Ascending aorta (tissue), 2 donors: ENCODE results near the gene RBM26. TPM values are rescaled to one million over a fixed set of nuclear protein-coding genes. Genes with fewer than 3 reads are reported as not detected.

ENCODE experiments used
- DNase-seq, 2 donors: peaks; one replicate each; pipeline ENCODE4 v3.0.0-alpha.2; 2019; ENCODE audit warnings: low spot score in 2 of 2
- H3K27ac ChIP-seq, 2 donors: fragments of 200-600 bp; sonication (generic); one replicate each; pipeline ENCODE4 v1.5.1; 2016 to 2017; ENCODE audit warnings: mild to moderate bottlenecking in 1 of 2
- H3K27me3 ChIP-seq: fragments of 200-600 bp; sonication (generic); one replicate; pipeline ENCODE4 v1.5.1; 2017
- H3K36me3 ChIP-seq, 2 donors: fragments of 200-600 bp; sonication (generic); one replicate each; pipeline ENCODE4 v1.5.1; 2016
- H3K4me1 ChIP-seq, 2 donors: fragments of 200-600 bp; sonication (generic); one replicate each; pipeline ENCODE4 v1.5.1; 2016 to 2017; ENCODE audit warnings: mild to moderate bottlenecking in 1 of 2
- H3K4me3 ChIP-seq, 2 donors: fragments of 200-600 bp; sonication (generic); one replicate each; pipeline ENCODE4 v1.5.1; 2016 to 2017; ENCODE audit warnings: mild to moderate bottlenecking in 1 of 2
- H3K9me3 ChIP-seq, 2 donors: fragments of 200-600 bp; sonication (generic); one replicate each; pipeline ENCODE4 v1.5.1; 2016
- CTCF ChIP-seq, 3 experiments: fragments of 200-600 bp in 2 of 3; fragments of 450-650 bp in 1 of 3; sonication (generic) in 2 of 3; IDR thresholded peaks; one replicate each; pipeline ENCODE4 v1.5.1; 2016 to 2019; ENCODE audit warnings: antibody characterized with exemption in 3 of 3, mild to moderate bottlenecking in 1 of 3, moderate library complexity in 1 of 3
- intact Hi-C: fragments of 100-400 bp; cut with DNase I; formaldehyde crosslinking; loops from one replicate; pipeline ENCODE4 v1.15.1; 2023
- total RNA-seq: library from RNA; depleted of rRNA; stranded (reverse); fragments of >200 nt; gene quantifications from one replicate; pipeline ENCODE4 v1.1.0, GENCODE V29; 2016

Gene RBM26
- total RNA-seq, 1 donor from 2014 or later, result 12.8 TPM

GRCh38 chr13:79295906-79296706 lies 109.9 kb downstream of the RBM26 start:
- Histone ChIP-seq H3K27ac (no peak overlapping the region), H3K4me3 (no peak overlapping the region), H3K4me1 (no peaks in the 10 kb centered on the region), H3K9me3 (peaks cover 0 to 2% of the 10 kb centered on the region in 2 donors), H3K36me3 (no peaks in the 10 kb centered on the region), H3K27me3 (no peaks in the 10 kb centered on the region)
- intact Hi-C loops, result no loop called here
- DNase-seq, result no peak
- no peak for TF ChIP-seq CTCF (IDR thresholded peaks at IDR 0.05)

- H3K27ac ChIP-seq, result no peak overlapping the region
- H3K9me3 ChIP-seq, result no peaks in the 10 kb centered on the region
- no peak for DNase-seq
- no peaks in the 10 kb centered on the region for H3K27me3 ChIP-seq
- no peak overlapping the region for H3K4me3 ChIP-seq
- no peaks in the 10 kb centered on the region for H3K4me1 ChIP-seq
- H3K36me3 ChIP-seq, result no peaks in the 10 kb centered on the region
- no peak for TF ChIP-seq CTCF (IDR thresholded peaks at IDR 0.05)
- intact Hi-C loops, result no loop called here
These were observed 115.3 kb downstream of the RBM26 start for GRCh38 chr13:79290595-79291244.

GRCh38 chr13:79289571-79289970 lies 116.5 kb downstream of the RBM26 start:
- Histone ChIP-seq H3K27ac (no peak overlapping the region), H3K27me3 (no peaks in the 10 kb centered on the region), H3K36me3 (no peaks in the 10 kb centered on the region), H3K4me1 (no peaks in the 10 kb centered on the region), H3K9me3 (no peaks in the 10 kb centered on the region), H3K4me3 (no peak overlapping the region)
- intact Hi-C loops, result no loop called here
- DNase-seq, result no peak
- no peak for TF ChIP-seq CTCF (IDR thresholded peaks at IDR 0.05)

- H3K9me3 ChIP-seq, result no peaks in the 10 kb centered on the region
- no peak overlapping the region for H3K27ac ChIP-seq
- DNase-seq, result no peak
- no peak for TF ChIP-seq CTCF (IDR thresholded peaks at IDR 0.05)
- no peaks in the 10 kb centered on the region for H3K4me1 ChIP-seq
- no peak overlapping the region for H3K4me3 ChIP-seq
- H3K27me3 ChIP-seq, result no peaks in the 10 kb centered on the region
- no peaks in the 10 kb centered on the region for H3K36me3 ChIP-seq
- intact Hi-C loops, result no loop called here
These were observed 117.9 kb downstream of the RBM26 start for GRCh38 chr13:79287939-79288795.

- no peak for DNase-seq
- Histone ChIP-seq H3K4me3 (no peak overlapping the region), H3K36me3 (no peaks in the 10 kb centered on the region), H3K4me1 (no peaks in the 10 kb centered on the region), H3K27me3 (no peaks in the 10 kb centered on the region), H3K27ac (no peak overlapping the region), H3K9me3 (no peaks in the 10 kb centered on the region)
- TF ChIP-seq CTCF (IDR thresholded peaks at IDR 0.05), result no peak
- intact Hi-C loops, result no loop called here
These were observed 120.9 kb downstream of the RBM26 start for GRCh38 chr13:79285159-79285558.
